Suprapubic skin (tissue), 3 donors: ENCODE results near the gene CENPM.

Source experiments
- POLR2A ChIP-seq, 2 donors: fragments of 450-650 bp; IDR thresholded peaks; one replicate each; pipeline ENCODE4 v1.6.1; 2017; ENCODE audit warnings: antibody characterized with exemption in 2 of 2, mild to moderate bottlenecking in 2 of 2, moderate library complexity in 2 of 2
- TF ChIP-seq, protein P1 (sequence below), 2 donors: fragments of 200-600 bp in 1 of 2; fragments of 450-650 bp in 1 of 2; sonication (generic) in 1 of 2; IDR thresholded peaks; one replicate each; pipeline ENCODE4 v1.5.1; 2016 to 2019; ENCODE audit warnings: antibody characterized with exemption in 2 of 2, mild to moderate bottlenecking in 1 of 2, moderate library complexity in 1 of 2

- TF ChIP-seq, protein P1, sequence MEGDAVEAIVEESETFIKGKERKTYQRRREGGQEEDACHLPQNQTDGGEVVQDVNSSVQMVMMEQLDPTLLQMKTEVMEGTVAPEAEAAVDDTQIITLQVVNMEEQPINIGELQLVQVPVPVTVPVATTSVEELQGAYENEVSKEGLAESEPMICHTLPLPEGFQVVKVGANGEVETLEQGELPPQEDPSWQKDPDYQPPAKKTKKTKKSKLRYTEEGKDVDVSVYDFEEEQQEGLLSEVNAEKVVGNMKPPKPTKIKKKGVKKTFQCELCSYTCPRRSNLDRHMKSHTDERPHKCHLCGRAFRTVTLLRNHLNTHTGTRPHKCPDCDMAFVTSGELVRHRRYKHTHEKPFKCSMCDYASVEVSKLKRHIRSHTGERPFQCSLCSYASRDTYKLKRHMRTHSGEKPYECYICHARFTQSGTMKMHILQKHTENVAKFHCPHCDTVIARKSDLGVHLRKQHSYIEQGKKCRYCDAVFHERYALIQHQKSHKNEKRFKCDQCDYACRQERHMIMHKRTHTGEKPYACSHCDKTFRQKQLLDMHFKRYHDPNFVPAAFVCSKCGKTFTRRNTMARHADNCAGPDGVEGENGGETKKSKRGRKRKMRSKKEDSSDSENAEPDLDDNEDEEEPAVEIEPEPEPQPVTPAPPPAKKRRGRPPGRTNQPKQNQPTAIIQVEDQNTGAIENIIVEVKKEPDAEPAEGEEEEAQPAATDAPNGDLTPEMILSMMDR (IDR thresholded peaks at IDR 0.05), result no peak
- TF ChIP-seq POLR2A (IDR thresholded peaks at IDR 0.05), result no peak
These were observed 22.2 kb upstream of the CENPM start, which contains the start of gene SEPTIN3 for GRCh38 chr22:41969110-41969646.
